Ishikawa (cell line): ENCODE results near the gene POLG2.

ENCODE experiments used
- CEBPB ChIP-seq: IDR thresholded peaks from 2 replicates; pipeline ENCODE4 v1.6.1; 2012
- CREB1 ChIP-seq: IDR thresholded peaks from 2 replicates; pipeline ENCODE4 v1.6.1; 2012; ENCODE audit warnings: low read depth
- TEAD4 ChIP-seq: IDR thresholded peaks from 2 replicates; pipeline ENCODE4 v1.6.1; 2012
- TF ChIP-seq, protein P1 (sequence below): IDR thresholded peaks from 2 replicates; pipeline ENCODE4 v1.6.1; 2012

DNA sequence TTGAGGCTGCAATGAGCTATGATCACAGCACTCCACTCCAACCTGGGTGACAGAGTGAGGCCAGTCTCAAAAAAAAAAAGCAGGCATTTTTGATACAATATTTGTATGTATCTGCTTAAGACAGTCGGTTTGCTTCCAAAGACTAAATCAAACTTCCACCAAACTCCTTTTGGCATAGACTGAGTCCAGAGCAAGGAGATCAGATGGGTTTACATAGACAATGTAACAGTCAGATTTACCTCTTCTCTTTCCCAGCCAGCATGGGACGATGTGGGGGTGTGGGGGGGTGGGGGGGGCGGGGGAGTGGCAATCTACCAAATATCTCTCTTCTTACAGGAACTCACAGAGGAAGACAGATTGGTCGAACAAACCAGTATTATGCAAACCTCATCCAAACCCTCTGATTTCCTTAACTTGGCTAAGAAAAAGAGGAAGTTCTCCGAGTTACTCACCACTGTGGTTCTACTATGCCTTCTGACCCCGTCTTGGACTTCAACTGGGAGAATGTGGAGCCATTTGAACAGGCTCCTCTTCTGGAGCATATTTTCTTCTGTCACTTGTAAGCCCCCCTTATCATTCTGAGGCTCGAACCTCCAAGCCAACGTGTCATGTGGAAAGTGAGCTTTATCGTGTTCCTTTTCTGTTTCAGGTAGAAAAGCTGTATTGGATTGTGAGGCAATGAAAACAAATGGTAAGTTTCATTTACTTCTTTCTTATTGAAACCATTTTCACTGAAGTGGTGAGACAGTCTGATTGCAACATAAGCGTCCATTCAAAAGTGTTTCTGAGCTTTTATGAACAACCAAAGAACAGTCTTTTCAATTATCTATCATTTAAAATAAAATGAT lies 48.0 kb downstream of the POLG2 start, which contains the start of gene MILR1:
- TF ChIP-seq, protein P1, sequence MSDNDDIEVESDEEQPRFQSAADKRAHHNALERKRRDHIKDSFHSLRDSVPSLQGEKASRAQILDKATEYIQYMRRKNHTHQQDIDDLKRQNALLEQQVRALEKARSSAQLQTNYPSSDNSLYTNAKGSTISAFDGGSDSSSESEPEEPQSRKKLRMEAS, result no peak
- TF ChIP-seq TEAD4, result no peak
- TF ChIP-seq CEBPB, result no peak
- TF ChIP-seq CREB1, result no peak
